NCI-H510A (cell line): ENCODE data around the gene COPG1.
"Not testable (repeated sequence)": the region's sequence is repeated elsewhere in the genome, so short reads cannot be mapped to it uniquely, and the experiment has no call there.

ENCODE experiments used
- DNase-seq: peaks from one replicate; lab custom pipeline; 2025; lab: John Stamatoyannopoulos, UW

The COPG1 gene

GRCh38 chr3:129249284-129250065, at the start of gene COPG1:
Gene COPG1 (plus strand): TSS chr3:129249606. CDS start chr3:129249710, 104 bp downstream.
- peak; percentile 25 for DNase-seq

DNA sequence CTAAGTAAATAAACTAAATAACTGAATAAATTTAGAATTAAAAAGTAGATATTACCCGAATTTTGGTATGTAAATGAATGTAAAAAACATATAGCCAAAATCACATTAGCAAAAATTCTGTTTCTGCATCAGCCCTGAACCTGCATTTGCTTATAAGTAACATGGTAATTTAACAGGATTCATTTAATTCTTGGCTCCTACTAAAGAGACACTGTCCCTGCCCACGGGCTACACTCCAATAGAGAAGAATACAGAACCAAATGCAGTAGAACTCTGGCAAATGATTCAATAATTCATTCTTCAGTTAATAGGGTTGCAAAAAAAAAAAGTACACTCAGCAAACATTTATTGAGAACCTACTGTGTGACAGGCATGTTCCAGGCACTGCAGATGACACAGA, 44.9 kb upstream of the COPG1 start:
- no peak for DNase-seq

- no peak for DNase-seq
Measured at GRCh38 chr3:129205109-129205832, 44.1 kb upstream of the COPG1 start.

GRCh38 chr3:129207479-129207878, 41.9 kb upstream of the COPG1 start:
- DNase-seq, result no peak

DNA sequence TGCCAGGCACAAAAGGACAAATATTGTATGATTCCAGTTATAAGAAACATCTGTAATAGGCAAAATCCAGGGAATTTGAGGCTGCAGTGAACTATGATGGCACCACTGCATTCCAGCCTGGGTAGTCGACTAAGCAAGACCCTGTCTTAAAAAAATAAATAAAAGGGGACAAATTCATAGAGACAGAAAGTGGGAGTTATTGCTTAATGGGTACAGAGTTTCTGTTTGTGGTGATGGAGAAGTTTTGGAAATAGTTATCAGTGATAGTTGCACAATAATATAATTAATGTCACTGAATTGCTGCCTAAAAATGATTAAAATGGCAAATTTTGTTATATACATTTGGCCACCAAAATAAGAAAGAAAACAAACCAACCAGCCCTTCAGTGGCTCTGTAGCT, 38.1 kb upstream of the COPG1 start:
- DNase-seq, result no peak

GRCh38 chr3:129211772-129212171, 37.6 kb upstream of the COPG1 start:
- peak; percentile 80 for DNase-seq

- DNase-seq, result no peak
Measured at GRCh38 chr3:129213238-129213637, 36.2 kb upstream of the COPG1 start.

DNA sequence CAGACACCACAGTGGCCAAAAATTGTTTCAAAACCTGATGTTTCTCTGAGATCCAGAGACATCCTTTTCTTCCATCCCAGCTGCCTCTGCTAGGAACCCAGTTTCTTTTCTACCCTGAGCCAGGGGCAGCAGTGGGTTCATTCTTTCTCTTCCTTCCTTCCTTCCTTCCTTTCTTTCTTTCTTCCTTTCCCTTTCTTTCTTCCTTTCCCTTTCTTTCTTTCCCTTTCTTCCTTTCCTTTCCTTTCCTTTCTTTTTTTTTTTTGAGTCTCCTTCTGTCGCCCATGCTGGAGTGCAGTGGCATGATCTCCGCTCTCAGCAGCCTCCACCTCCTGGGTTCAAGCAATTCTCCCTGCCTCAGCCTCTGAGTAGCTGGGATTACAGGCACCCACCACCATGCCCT, 30.7 kb upstream of the COPG1 start:
- no peak for DNase-seq

GRCh38 chr3:129224387-129224786, 25.0 kb upstream of the COPG1 start:
- not testable (repeated sequence) for DNase-seq

GRCh38 chr3:129224984-129225393, 24.4 kb upstream of the COPG1 start:
- DNase-seq, result peak; percentile 14

DNA sequence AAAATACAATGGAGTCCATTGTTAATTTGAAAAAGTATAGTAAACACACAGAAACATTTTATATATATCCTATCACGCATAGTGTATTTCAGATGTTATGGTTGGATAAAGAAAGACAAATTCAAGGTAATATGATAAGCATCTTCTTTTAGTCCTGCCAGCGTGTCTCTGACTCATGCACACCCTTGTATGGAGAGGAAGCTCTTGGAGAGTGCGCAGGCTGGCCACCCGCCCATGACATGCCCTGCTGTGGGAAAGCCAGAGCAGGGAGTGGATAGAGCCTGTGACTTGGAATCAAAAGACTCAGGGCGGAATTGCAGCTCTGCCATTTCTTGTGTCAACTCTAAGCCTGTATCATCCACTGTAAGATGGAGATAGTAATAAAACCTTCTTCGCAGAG, 23.0 kb upstream of the COPG1 start:
- no peak for DNase-seq

DNA sequence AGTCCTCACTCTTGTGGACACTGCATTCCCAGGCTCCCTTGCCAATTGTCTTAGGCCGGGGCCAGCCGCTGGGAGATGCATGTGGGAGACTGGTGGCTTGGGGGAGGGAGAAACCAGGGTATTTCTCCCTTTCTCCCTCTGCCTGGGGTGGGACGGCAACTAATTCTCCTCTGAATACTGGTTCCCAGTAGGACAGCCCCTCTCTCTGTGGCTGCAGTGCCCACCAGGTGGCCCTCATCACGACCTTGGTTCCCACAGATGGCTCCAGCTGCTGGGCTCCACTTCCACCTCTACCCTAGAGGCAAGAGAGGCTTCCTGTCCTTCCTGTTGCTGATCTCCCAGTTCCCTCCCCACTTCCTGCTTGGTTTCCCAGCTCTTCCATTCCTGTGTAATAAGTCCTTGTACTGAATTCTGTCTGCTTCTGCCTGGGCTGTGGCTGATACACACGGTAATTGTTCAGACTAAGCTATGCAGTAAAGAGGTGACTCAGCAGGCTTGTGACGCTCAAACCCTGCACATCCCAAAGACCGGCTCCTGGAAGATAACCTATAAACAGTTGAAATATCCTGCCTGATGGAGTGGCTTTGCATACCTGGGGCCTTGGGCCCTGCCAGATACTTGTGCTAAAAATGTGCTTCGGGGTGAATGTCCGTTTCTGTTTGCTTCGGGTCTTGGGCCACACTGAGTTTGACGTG, 20.4 kb upstream of the COPG1 start:
- DNase-seq, result no peak

DNA sequence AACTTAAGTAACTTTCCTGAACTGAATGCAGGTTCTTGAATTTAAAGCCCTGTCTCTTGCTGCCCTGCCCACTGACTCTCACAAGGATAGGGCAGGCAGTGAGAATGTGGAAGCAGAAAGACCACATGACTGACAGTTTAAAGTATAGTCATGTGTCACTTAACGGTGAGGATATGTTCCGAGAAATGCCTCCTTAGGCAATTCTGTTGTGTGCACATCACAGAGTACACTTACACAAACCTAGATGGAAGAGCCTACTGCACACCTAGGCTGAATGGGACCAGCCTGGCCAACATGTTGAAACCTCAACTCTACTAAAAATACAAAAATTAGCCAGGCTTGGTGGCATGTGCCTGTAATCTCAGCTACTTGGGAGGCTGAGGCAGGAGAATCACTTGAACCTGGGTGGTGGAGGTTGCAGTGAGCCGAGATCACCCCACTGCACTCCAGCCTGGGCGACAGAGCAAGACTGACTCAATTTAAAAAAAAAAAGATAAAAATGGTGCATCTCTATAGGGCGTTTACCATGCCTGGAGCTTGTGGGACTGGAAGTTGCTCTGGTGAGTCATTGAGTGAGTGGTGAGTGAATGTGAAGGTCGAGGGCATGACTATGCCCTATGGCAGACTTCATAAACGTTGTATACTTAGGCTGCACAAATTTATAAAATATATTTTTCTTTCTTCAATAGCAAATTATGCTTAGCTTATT, 18.9 kb upstream of the COPG1 start:
- no peak for DNase-seq

- DNase-seq, result peak; percentile 50
Measured at GRCh38 chr3:129231331-129232119, 17.9 kb upstream of the COPG1 start.

GRCh38 chr3:129233538-129233937, 15.9 kb upstream of the COPG1 start:
- no peak for DNase-seq

DNA sequence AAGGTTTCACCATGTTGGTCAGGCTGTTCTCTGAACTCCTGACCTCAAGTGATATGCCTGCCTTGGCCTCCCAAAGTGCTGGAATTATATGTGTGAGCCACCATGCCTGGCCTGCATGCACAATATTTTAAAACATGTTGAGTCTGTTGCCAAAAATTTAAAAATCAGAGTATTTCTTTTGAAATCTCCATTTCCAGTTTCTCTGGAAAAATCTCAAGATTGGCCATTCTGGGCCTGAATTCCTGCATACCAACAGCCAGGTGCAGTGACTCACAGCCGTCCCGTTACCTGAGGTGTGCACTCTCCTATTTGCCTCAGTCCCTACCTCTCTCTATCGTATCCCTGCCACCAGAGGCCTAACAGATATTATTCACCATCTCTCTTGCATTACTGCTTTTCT, 15.0 kb upstream of the COPG1 start:
- DNase-seq, result no peak

GRCh38 chr3:129235344-129235917, 14.0 kb upstream of the COPG1 start:
- no peak for DNase-seq

DNA sequence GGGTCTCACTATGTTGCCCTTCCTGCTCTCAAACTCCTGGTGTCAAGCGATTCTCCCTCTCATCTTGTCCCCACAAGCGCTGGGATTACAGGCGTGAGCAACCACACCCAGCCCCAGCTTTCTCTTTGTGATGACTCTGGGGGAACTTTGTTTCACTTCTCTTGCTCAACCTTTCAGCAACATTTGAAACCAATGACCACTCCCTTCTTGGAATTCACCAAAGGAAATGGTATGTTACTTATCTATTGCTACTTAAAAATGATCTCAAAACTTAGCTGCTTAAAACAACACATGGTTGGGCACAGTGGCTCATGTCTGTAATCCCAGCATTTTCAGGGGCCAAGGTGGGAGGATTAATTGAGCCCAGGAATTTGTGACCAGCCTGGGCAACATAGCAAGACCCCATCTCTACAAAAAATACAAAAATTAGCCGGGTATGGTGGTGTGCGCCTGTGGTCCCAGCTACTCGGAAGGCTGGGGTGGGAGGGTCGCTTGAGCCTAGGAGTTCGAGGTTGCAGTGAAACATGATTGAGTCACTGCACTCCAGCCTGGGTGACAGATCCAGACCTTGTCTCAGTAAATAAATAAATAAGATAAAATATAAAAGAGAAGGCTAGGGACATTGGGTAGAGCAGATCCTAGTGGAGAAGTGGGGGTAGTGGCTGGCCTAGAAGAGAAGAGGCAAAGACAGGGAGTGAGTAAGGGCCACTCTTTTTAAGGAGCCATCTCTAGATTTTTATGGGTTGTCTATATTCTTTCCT, 10.3 kb upstream of the COPG1 start:
- DNase-seq, result no peak

DNA sequence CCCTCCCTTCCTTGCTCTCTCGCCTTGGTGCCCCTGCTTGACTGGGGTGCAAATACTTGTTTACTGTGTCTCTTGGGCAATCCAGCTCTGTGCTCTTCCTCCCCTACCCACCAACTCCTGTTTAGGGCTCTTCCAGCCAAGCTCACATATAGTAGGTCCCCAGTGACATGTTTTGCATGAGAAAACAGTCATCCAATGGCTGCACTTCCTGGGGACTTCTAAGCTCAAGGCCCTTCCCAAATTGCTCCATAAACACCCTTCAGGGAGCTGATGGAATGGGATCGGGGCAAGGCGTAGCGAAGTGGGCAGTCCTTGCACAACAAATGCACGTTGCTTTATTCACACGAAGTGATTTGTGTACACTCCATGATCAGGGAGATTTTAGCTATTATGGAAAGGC, 9.4 kb upstream of the COPG1 start:
- DNase-seq, result no peak

- no peak for DNase-seq
Measured at GRCh38 chr3:129240436-129240835, 9.0 kb upstream of the COPG1 start.
